Endometrial microvascular endothelial cells (primary cell): ENCODE measurements around the gene ENTPD2. TPM values are rescaled to one million over a fixed set of nuclear protein-coding genes. Genes with fewer than 3 reads are reported as not detected.

Experiments
- in situ Hi-C: cut with HindIII; loops from 2 replicates; pipeline ENCODE4 v1.10.0; 2017; ENCODE audit warnings: low sequenced_read_pairs, low pct_unique_long_range_greater_than_20kb; ENCODE audit errors: inconsistent ontology term
- total RNA-seq: library from RNA; depleted of rRNA; stranded (reverse); fragments of >200 nt; gene quantifications from one replicate; pipeline ENCODE4 v1.2.3, GENCODE V29; 2015; ENCODE audit errors: inconsistent ontology term

Gene ENTPD2
- total RNA-seq, 1 donor from 2014 or later, result not detected

DNA sequence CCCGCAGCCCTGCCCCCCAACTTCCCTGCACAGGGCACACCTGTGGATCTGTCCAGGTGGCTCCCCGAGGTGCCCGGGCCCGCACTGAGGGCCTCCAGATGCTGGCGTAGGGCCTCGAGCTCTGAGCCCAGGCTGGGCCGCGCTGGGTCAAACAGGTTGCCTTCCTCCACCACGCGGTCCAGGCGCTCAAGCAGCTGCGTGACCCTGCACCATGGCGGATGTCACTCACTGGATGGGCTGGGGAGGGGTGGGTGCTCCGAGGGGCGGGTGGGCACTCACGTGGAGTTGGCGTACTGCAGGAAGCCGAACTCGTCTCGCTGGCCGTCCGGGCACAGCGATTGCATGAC is 31.2 kb downstream of the ENTPD2 start:
- in situ Hi-C loops, result no loop called here

GRCh38 chr9:137021979-137022661 is 31.7 kb downstream of the ENTPD2 start:
- in situ Hi-C loops, result no loop called here

DNA sequence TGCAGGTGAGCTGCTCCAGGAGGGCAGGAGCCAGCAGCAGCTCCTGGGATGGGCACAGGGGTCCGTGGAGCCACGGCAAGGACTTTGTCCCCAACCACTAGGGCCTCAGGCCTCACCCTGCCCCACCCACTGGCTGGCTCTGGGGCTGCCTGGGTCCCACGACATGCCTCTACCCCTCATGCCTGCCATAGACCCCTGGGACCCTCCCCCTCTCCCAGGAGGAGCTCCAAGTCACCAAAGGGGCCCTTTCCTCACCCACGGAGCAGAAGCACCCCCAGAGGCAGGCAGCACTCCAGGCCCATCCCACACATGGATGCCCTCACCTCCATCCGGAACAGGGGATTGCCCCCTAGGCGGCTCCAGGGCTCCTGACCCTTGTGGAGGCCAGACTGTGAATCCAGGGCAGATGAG is 32.3 kb downstream of the ENTPD2 start:
- in situ Hi-C loops, result no loop called here

DNA sequence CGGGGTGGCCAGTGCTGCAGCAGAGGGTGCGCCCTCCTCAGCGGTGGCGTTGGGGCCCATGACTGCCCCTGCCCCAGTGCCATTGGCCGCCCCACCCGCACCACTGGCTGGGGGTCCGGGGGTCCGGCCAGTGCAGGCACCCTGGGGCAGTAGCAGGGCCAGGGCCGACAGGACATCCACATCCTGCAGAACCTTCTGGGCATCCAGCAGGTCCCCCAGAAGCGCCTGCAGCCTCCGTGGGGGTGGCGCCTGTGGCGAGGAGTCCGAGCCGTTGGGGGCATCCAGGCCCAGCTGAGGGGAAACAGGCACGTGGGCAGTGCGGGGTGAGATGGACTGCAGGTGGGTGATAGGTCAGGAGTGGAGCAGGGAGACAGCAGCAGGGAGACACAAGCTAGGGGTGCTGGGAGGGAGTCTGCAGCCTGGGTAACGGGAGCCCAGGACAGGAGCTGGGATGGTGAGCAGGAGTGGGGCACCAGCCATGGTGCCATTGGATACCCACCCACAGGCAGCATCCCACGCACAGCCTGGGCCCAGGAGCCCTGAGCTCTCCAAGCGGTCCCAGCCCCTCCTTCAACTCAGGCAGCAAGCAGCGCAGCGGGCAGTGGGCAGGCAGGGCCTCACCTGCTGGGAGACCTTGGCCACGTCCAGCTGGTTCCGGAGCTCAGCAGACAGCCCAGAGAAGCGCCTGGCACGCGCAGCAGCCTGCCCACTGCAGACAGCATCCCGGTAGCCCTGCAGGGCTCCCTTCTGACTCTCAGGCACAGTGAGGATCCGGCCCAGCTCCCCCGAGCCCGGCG is 32.9 kb downstream of the ENTPD2 start:
- in situ Hi-C loops, result no loop called here

GRCh38 chr9:137019891-137020683 is 33.8 kb downstream of the ENTPD2 start:
- in situ Hi-C loops, result no loop called here

- in situ Hi-C loops, result no loop called here
Observed at GRCh38 chr9:137018761-137019559, 34.9 kb downstream of the ENTPD2 start.

- in situ Hi-C loops, result no loop called here
Observed at GRCh38 chr9:137017791-137018497, 35.9 kb downstream of the ENTPD2 start.

GRCh38 chr9:137017071-137017470 is 36.8 kb downstream of the ENTPD2 start:
- in situ Hi-C loops, result no loop called here

- in situ Hi-C loops, result no loop called here
Observed at GRCh38 chr9:137016436-137016835, 37.4 kb downstream of the ENTPD2 start.

- in situ Hi-C loops, result no loop called here
Observed at GRCh38 chr9:137015976-137016375, 37.9 kb downstream of the ENTPD2 start.

DNA sequence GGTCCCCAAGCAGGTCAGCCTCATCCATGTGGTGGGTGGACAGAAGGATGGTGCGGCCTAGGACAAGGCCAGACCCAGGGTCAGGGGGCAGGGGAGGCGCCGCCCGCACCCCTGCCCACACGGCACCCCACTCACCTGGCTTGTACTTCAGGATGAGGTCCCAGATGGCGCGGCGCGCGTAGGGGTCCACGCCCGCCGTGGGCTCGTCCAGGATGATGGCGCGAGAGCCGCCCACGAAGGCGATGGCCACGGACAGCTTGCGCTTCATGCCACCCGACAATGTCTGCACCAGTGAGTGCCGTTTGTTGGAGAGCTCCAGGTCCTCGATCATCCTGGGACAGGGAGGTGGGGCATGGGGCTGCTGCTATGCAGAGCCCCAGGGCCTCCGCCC is 38.3 kb downstream of the ENTPD2 start:
- in situ Hi-C loops, result no loop called here

DNA sequence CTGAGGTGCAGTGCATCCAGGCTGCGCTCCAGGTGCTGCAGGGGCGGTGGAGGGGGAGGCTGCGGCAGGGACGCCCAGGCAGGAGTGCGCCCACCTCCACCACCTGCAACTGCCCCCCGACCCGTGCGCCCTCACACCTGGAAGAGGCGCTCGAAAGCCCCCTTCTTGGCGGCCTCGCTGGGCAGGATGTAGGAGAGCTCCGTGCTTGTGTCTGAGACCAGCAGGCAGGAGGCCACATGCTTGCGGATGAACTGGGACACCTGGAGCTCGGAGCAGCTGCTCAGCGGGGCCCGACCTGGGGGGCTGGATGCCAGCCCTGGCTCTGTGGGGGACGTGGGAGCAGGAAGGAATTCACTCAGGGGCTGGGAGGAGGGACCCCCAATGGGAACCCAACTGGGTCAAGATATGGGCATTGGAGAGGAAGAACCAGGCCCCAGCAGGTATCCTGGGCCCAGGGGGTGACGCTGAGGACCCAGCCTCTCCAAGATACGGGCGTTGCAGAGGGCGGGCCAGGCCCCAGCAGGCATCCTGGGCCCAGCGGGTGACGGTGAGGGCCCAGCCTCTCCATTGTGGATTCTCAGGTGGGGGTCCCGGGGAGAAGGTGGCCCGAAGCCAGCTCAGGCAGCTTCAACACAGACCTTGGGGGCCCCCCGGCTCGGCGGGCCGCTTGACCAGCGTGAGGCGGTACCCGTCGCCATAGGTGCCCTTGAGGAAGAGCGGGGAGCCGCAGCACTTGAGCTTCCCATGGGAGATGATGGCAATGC is 38.9 kb downstream of the ENTPD2 start:
- in situ Hi-C loops, result no loop called here

DNA sequence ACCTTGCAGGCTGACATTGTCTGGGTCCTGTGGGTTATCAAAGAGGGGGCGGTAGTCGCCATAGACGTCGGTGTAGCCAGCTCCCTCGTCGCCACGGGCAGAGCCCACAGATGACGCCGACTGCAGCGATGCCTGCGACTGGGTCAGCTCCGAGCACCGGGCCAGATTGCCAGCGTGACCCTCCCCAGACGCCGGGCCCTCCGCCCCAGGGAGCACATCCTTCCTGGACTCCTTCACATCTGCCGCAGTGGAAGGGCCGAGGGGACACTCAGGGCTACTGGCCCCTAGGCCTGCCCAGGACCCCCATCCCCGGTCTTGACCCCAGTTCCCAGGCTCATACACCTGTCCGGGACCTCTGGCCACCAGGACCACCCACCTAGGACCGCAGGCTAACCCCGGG is 39.7 kb downstream of the ENTPD2 start:
- in situ Hi-C loops, result no loop called here

GRCh38 chr9:137013571-137013940 is 40.3 kb downstream of the ENTPD2 start:
- in situ Hi-C loops, result no loop called here

- in situ Hi-C loops, result no loop called here
Observed at GRCh38 chr9:137012694-137013570, 40.9 kb downstream of the ENTPD2 start.

DNA sequence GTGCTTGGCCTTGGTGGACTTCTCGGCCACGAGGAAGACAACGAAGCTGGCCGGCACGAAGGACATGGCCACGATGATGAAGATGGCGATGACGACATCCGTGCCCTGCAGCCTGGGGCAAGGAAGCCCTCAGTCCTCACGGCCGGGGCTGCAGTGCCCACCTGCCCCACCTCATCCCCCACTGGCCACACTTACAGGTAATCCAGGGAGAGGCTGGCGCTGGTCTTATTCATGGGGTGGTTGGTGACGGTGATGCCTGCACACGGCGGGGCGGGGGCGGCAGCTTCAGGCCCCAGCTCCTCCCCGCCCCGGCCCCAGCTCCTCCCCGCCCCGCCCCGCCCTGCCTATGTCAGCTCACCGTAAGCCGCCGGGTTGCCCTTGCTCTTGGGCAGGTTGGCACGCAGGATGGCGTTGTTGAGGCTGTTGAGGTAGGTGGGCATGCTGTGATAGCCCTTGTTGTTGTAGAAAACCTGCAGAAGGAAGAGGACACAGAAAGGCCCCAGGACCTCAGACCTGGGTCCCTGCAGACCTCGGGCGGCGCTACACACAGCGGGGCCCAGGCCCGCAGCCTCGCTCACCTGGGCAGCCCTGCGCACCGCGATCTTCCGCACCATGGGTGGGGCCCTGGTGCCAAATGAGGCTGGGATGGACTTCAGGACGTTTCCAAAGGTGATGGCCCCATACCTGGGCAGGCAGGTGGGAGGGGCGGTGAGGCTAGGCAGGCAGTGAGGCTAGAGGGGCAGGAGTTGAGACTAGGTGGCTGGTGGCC is 41.8 kb downstream of the ENTPD2 start:
- in situ Hi-C loops, result no loop called here
